ENCODE results near the gene EVL.
"Not testable (repeated sequence)": the region's sequence is repeated elsewhere in the genome, so short reads cannot be mapped to it uniquely, and the experiment has no call there.

EVL gene

GRCh38 chr14:100065111-100065871 is at the start of gene EVL:
TSS of gene EVL (plus strand) at chr14:100065422. CDS start at chr14:100065501, 79 bp downstream.
- peak in 2 of 3 donors; percentile 59 to 76 for DNase-seq (ENCODE audit: low read depth in 3 of 3, low spot score in 1 of 3)

GRCh38 chr14:100017553-100017952 is 47.7 kb upstream of the EVL start:
- DNase-seq (ENCODE audit: low read depth in 3 of 3, low spot score in 1 of 3) = no peak

DNA sequence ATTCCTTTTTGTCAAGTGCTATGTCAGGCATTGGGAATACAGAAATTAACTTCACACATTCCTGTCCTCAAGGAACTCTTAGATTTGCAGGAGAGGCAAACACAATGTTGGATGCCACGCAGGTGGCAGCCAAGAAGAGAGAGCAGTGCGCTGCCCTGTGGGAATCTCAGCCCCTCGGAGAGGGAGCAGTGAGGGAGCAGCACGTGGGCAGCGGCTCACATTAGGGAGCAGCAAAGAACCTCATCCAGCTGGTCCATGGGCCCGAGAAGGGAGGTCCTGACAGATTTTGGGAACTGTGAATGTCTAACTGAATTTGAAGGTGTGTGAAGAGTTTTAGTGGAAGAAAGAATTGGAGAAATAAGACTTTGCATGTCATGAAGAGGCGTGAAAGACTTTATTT is 47.2 kb upstream of the EVL start:
- DNase-seq (ENCODE audit: low read depth in 3 of 3, low spot score in 1 of 3) = no peak

- no peak for DNase-seq (ENCODE audit: low read depth in 3 of 3, low spot score in 1 of 3)
Measured at GRCh38 chr14:100018482-100018881, 46.7 kb upstream of the EVL start.

DNA sequence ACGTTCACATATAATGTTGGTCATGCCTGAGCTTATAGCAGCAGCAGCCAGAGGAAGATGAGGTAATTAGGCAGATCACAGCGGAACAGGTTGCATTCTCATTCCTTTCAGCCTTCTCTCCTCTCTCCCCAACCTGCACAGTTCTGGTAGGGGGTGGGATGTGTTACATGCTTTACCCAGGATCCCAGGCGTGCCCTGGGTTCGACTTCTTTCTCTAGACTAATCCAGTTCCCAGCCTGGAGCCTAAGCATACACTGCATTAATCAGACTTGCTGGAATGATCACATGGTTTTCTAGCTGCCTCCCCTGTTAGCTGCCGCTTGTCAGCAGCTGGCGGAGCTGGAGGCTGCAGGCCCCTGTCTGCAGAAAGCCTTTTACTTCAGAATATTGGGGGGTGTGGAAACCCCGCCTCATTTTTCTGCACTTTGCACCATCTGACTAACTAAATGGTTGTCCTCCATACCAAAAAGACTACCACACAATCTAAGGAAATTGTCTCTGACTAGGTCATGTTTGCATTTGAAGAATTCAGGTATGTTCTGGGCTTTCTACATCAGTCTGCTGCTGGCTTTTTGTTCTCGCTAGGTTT is 46.0 kb upstream of the EVL start:
- DNase-seq (ENCODE audit: low read depth in 3 of 3, low spot score in 1 of 3) = no peak

- DNase-seq (ENCODE audit: low read depth in 3 of 3, low spot score in 1 of 3) = no peak
Measured at GRCh38 chr14:100020629-100021028, 44.6 kb upstream of the EVL start.

DNA sequence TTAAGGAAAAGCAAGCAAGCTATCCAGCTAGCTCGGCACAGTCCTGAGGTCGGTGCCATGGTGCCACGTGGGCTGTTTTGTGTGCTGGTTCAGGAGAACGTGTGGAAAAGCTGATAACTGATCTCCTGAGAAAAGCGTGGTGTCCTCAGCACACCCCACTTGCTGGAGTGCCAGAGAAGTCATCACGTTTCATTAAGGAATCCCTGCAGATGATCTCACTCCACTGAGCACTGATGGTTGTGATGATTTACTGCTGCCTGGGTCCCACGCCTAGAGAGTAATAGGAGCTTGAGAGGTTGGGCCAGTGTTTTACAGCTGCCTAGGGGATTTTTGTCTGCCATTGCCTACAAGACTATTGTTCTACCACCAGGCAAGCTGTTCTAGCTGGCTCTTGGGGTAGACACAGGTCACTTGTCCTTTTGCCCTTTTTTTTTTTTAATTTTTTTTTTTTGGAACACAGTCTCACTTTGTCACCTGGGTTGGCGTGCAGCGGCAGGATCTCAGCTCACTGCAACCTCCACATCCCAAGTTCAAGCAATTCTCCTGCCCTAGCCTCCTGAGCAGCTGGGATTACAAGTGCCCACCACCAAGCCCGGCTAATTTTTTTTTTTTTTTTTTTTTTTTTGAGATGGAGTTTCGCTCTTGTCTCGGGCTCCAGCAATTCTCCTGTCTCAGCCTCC is 42.3 kb upstream of the EVL start:
- DNase-seq (ENCODE audit: low read depth in 3 of 3, low spot score in 1 of 3) = no peak

DNA sequence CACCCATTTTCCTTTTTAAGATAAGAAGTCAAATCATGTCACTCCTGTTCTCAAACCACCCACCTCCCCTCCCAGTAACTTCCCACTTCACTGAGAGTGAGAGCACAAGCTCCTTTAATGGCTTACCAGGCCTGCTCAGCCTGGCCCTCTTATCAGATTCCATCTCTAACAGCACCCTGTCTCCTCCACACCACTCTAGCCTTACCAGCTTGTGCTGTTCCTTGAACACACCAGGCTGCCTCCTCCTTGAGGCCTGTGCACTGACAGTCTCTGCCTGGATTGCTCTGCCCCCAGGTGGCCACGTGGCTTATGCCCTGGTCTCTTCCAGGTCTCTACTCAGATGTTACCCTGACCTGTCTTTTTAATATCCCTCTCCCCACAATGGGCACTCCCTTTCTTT is 40.1 kb upstream of the EVL start:
- DNase-seq (ENCODE audit: low read depth in 3 of 3, low spot score in 1 of 3) = no peak

- DNase-seq (ENCODE audit: low read depth in 3 of 3, low spot score in 1 of 3) = no peak
Measured at GRCh38 chr14:100027771-100028490, 37.3 kb upstream of the EVL start.

GRCh38 chr14:100028990-100029677 is 36.1 kb upstream of the EVL start:
- DNase-seq (ENCODE audit: low read depth in 3 of 3, low spot score in 1 of 3) = no peak

- DNase-seq (ENCODE audit: low read depth in 3 of 3, low spot score in 1 of 3) = not testable (repeated sequence)
Measured at GRCh38 chr14:100030006-100030405, 35.2 kb upstream of the EVL start.

GRCh38 chr14:100030452-100031153 is 34.6 kb upstream of the EVL start:
- DNase-seq (ENCODE audit: low read depth in 3 of 3, low spot score in 1 of 3) = no peak

DNA sequence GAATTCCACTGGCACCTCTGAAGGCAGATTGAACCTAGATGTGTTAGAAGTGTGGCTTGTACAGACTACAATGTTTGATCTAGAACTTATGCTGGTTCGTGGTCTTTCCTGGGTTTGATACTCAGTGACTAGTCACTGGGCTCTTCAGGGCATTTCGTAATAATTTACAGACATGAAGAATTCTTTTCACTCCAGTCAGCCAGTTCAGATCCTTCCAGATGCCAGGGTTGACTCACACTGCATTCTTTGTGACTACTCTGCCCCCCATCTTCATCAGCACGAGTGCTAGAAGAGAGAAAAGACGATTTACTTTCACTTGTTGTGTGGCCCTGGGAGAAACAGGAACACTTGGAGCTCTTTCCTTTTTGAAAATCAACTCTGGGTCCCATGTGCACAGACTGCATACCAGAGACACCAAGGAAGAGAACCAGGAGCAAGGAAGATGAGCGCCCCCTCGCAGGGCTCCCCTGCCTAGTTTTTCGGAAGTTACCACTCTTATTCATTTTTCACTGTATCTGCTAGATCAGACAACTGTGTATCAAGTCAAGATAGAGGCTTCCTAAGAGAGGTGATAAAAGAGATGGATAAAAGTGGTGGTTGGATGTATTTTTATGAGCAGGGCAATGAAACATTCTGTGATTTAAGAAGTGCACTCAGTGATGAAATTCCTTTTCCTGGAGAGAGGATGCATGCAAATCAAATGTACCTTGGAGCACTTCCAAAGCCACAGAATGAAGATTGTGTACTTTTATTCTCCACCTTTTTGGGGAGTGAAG is 33.5 kb upstream of the EVL start:
- no peak for DNase-seq (ENCODE audit: low read depth in 3 of 3, low spot score in 1 of 3)

DNA sequence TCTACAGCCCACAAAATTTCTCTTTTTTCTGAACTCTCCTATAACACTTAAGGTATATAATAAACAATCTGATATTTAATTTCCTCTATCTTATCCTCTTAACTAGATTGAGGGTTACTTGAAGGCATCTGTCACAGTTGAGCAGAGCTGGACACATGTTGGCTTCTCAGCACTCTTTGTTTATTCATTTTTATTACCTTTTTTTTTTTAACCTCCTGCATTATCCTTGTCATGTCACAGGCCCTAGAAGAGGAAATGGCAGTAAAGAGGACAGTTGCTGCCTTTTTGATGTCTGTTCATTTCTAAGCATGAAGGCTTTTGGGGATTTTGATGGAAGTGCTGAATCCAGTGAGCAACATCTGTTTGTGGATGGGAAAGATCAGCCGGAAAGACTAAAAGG is 32.5 kb upstream of the EVL start:
- DNase-seq (ENCODE audit: low read depth in 3 of 3, low spot score in 1 of 3) = no peak

GRCh38 chr14:100033347-100034075 is 31.7 kb upstream of the EVL start:
- DNase-seq (ENCODE audit: low read depth in 3 of 3, low spot score in 1 of 3) = no peak

DNA sequence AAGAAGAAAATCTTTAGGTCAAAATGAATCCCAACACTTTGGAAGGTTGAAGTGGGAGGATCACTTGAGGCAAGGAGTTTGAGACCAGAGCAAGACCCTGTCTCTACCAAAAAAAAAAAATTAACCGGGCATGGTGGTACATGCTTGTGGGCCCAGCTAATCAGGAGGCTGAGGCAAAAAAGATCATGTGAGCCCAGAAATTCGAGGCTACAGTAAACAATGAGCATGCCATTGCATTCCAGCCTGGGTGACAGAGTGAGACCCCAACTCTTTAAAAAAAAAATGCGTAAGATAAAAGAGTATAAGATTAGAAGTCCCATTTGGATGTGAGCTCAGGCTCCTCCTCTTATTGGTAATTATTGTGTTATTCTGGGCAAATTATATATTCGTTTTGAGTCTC is 30.8 kb upstream of the EVL start:
- no peak for DNase-seq (ENCODE audit: low read depth in 3 of 3, low spot score in 1 of 3)

- no peak for DNase-seq (ENCODE audit: low read depth in 3 of 3, low spot score in 1 of 3)
Measured at GRCh38 chr14:100034961-100035500, 30.2 kb upstream of the EVL start.

- no peak for DNase-seq (ENCODE audit: low read depth in 3 of 3, low spot score in 1 of 3)
Measured at GRCh38 chr14:100035700-100036099, 29.5 kb upstream of the EVL start.

DNA sequence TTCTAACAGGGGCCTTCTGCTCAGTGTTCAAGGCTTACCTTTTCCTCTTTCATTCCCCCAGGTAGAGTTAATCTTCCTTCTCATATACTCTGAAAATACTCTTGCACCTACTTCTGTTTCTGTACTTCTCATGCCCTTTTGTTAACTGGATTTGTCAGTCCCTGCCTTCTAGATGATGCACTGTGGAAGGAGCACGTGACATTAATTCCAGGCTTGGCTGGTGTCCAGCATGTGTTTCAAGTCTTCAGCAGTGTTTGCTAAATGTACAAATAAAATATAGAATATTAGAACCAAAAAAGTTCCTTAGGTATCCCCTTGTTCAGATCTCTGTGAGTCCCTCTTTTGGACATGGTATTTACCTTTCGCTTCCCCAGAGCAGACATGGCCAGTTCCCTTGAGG is 27.9 kb upstream of the EVL start:
- DNase-seq (ENCODE audit: low read depth in 3 of 3, low spot score in 1 of 3) = no peak
